IMR-90 (cell line): ENCODE data around the gene CHST1. TPM values are rescaled to one million over a fixed set of nuclear protein-coding genes. Genes with fewer than 3 reads are reported as not detected.

ENCODE experiments used
- ATAC-seq: fragments of 200-7000 bp; cut with Tn5 transposase; 2 replicates; pipeline ENCODE4 v1.9.1; 2020; ENCODE audit warnings: low read depth, mild to moderate bottlenecking, moderate library complexity
- BruUV-seq: library from RNA; stranded (reverse); fragments of 400-500 nt; replicated peaks from 2 replicates; lab custom pipeline; 2021; lab: Mats Ljungman, UMichigan
- CTCF ChIA-PET: fragments of 300-600 bp; formaldehyde crosslinking; extraction: SDS; loops from one replicate; lab custom pipeline; 2021; ENCODE audit warnings: antibody characterized with exemption; lab: Yijun Ruan, JAX
- POLR2A ChIA-PET: fragments of 300-600 bp; sonication (Branson Sonifier 250); formaldehyde crosslinking; loops from one replicate; lab custom pipeline; 2022; ENCODE audit warnings: antibody characterized with exemption; ENCODE audit not compliant: unreplicated experiment; lab: Charles Lee
- DNase-seq: peaks from one replicate; pipeline ENCODE4 v3.0.0; 2013
- H2AFZ ChIP-seq: replicated peaks from 2 replicates; pipeline ENCODE3; 2013; ENCODE audit warnings: low read length, mild to moderate bottlenecking; ENCODE audit not compliant: poor library complexity
- H2AK5ac ChIP-seq: 2 replicates; pipeline ENCODE4 v1.6.1; 2013; ENCODE audit warnings: low read depth, low read length, inconsistent platforms
- H2AK9ac ChIP-seq: replicated peaks from 2 replicates; pipeline ENCODE3; 2013; ENCODE audit warnings: mild to moderate bottlenecking, low read depth, low read length, moderate library complexity; ENCODE audit not compliant: poor library complexity
- H2BK120ac ChIP-seq: 2 replicates; pipeline ENCODE4 v1.6.1; 2013; ENCODE audit warnings: low read depth, low read length, inconsistent platforms
- H2BK15ac ChIP-seq: 3 replicates; pipeline ENCODE4 v1.6.1; 2013; ENCODE audit warnings: low read depth, low read length, inconsistent platforms
- H2BK20ac ChIP-seq: 2 replicates; pipeline ENCODE4 v1.6.1; 2013; ENCODE audit warnings: low read depth, mild to moderate bottlenecking, inconsistent platforms, low read length, moderate library complexity
- H2BK5ac ChIP-seq: 2 replicates; pipeline ENCODE4 v1.6.1; 2013; ENCODE audit warnings: mild to moderate bottlenecking, low read depth, low read length, inconsistent platforms; ENCODE audit not compliant: poor library complexity, severe bottlenecking
- H3K14ac ChIP-seq: replicated peaks from 2 replicates; pipeline ENCODE4 v1.6.1; 2013; ENCODE audit warnings: low read depth, low read length, inconsistent platforms
- H3K18ac ChIP-seq: 2 replicates; pipeline ENCODE4 v1.6.1; 2013; ENCODE audit warnings: low read depth, low read length, control low read depth
- H3K23ac ChIP-seq: 2 replicates; pipeline ENCODE4 v1.6.1; 2013; ENCODE audit warnings: low read depth, low read length, inconsistent platforms
- H3K27ac ChIP-seq: 2 replicates; pipeline ENCODE4 v1.5.1; 2013; ENCODE audit warnings: mild to moderate bottlenecking, control low read depth, low read length; ENCODE audit not compliant: insufficient read depth
- H3K27me3 ChIP-seq: 2 replicates; pipeline ENCODE4 v1.6.1; 2013; ENCODE audit warnings: low read length; ENCODE audit not compliant: control insufficient read depth, insufficient read depth
- H3K36me3 ChIP-seq: 2 replicates; pipeline ENCODE4 v1.6.1; 2013; ENCODE audit warnings: low read length, mixed read lengths; ENCODE audit not compliant: control insufficient read depth, insufficient read depth
- H3K4ac ChIP-seq: 2 replicates; pipeline ENCODE4 v1.6.1; 2013; ENCODE audit warnings: low read depth, low read length, inconsistent platforms
- H3K4me1 ChIP-seq: 2 replicates; pipeline ENCODE4 v1.6.1; 2013; ENCODE audit warnings: low read length, mixed read lengths; ENCODE audit not compliant: control insufficient read depth, insufficient read depth
- H3K4me2 ChIP-seq: 2 replicates; pipeline ENCODE4 v1.6.1; 2013; ENCODE audit warnings: low read depth, mild to moderate bottlenecking, control low read depth, low read length, moderate library complexity
- H3K4me3 ChIP-seq: 2 replicates; pipeline ENCODE4 v1.5.1; 2013; ENCODE audit warnings: low read depth, mild to moderate bottlenecking, control low read depth, low read length, moderate library complexity; ENCODE audit not compliant: insufficient read depth
- H3K56ac ChIP-seq: 2 replicates; pipeline ENCODE4 v1.6.1; 2013; ENCODE audit warnings: low read length, inconsistent platforms; ENCODE audit not compliant: insufficient read depth; ENCODE audit errors: extremely low read depth
- H3K79me1 ChIP-seq, 2 experiments: 2 replicates each; pipeline ENCODE4 v1.6.1; 2013; ENCODE audit warnings: low read length in 2 of 2, inconsistent platforms in 1 of 2, low read depth in 1 of 2
- H3K9ac ChIP-seq: 2 replicates; pipeline ENCODE4 v1.6.1; 2013; ENCODE audit warnings: low read depth, low read length, control low read depth
- H3K9me1 ChIP-seq: 2 replicates; pipeline ENCODE4 v1.6.1; 2013; ENCODE audit warnings: low read length, inconsistent platforms; ENCODE audit not compliant: insufficient read depth
- H3K9me3 ChIP-seq: 2 replicates; pipeline ENCODE4 v1.6.1; 2013; ENCODE audit warnings: low read length; ENCODE audit not compliant: control insufficient read depth, insufficient read depth
- H4K20me1 ChIP-seq: 2 replicates; pipeline ENCODE4 v1.6.1; 2013; ENCODE audit warnings: low read length, inconsistent platforms; ENCODE audit not compliant: insufficient read depth
- H4K5ac ChIP-seq: 2 replicates; pipeline ENCODE4 v1.6.1; 2013; ENCODE audit warnings: mild to moderate bottlenecking, low read depth, low read length, control low read depth
- H4K8ac ChIP-seq, 2 experiments: 2 replicates each; pipeline ENCODE4 v1.6.1; 2013; ENCODE audit warnings: low read depth in 2 of 2, low read length in 2 of 2, control low read depth in 1 of 2, inconsistent platforms in 1 of 2
- H4K91ac ChIP-seq: 2 replicates; pipeline ENCODE4 v1.6.1; 2013; ENCODE audit warnings: low read depth, low read length, inconsistent platforms; ENCODE audit not compliant: insufficient read depth
- ELK1 ChIP-seq: fragments of 150-350 bp; IDR thresholded peaks from 2 replicates; pipeline ENCODE4 v1.6.1; 2016; ENCODE audit warnings: low read depth, mild to moderate bottlenecking, low read length, moderate library complexity, borderline replicate concordance
- FOS ChIP-seq: fragments of 150-350 bp; IDR thresholded peaks from 2 replicates; pipeline ENCODE4 v1.6.1; 2016; ENCODE audit warnings: low read depth, low read length
- RCOR1 ChIP-seq: IDR thresholded peaks from 2 replicates; pipeline ENCODE4 v1.6.1; 2012; ENCODE audit warnings: mild to moderate bottlenecking, low read length, improper control_type of control experiment; ENCODE audit not compliant: insufficient replicate concordance
- WGBS, 2 experiments: methylation state at CpG; one replicate each; pipeline versions ENCODE4 v1.1.5 to v1.1.7; 2013; ENCODE audit warnings: missing lambda C conversion rate in 2 of 2; ENCODE audit not compliant: insufficient read length in 1 of 2; ENCODE audit errors: extremely low coverage in 2 of 2; 5-methylcytosine and 5-hydroxymethylcytosine counted together
- dilution Hi-C: fragments of 300-500 bp; cut with HindIII; formaldehyde crosslinking; loops from one replicate; pipeline ENCODE4 v1.14.3; 2018; ENCODE audit warnings: low sequenced_read_pairs; ENCODE audit not compliant: unreplicated experiment
- in situ Hi-C: fragments of 300-500 bp; cut with MboI; formaldehyde crosslinking; loops from 3 replicates; pipeline ENCODE4 v1.14.3; 2019; ENCODE audit warnings: low sequenced_read_pairs, inconsistent platforms, mixed read lengths
- intact Hi-C: fragments of 100-400 bp; cut with micrococcal nuclease; formaldehyde crosslinking; loops from 2 replicates; pipeline ENCODE4 v1.10.0; 2022
- polyA plus RNA-seq, 3 experiments: library from polyadenylated mRNA; depleted of rRNA; stranded (reverse); fragments of >200 nt; gene quantifications; 2 replicates each; pipeline ENCODE4 v1.2.3, GENCODE V29; 2012; ENCODE audit warnings: low replicate concordance in 1 of 3
- total RNA-seq: library from RNA; depleted of rRNA; stranded (reverse); fragments of >200 nt; gene quantifications from 2 replicates; pipeline ENCODE4 v1.2.3, GENCODE V29; 2012
- TF ChIP-seq, protein P1 (sequence below): conservative IDR thresholded peaks from 2 replicates; pipeline ENCODE4 v1.5.1; 2012; ENCODE audit warnings: mild to moderate bottlenecking, low read depth, low read length, improper control_type of control experiment

Gene CHST1
- total and polyA plus RNA-seq, 2 of the 4 experiments (the other 2 are of a cell fraction): 0.21 TPM; not detected in 1

GRCh38 chr11:45672593-45672992 lies 7.2 kb upstream of the CHST1 start:
- Histone ChIP-seq H3K4me2 (no peak overlapping the region), H3K56ac (no peak overlapping the region), H3K9ac (no peak overlapping the region), H2BK15ac (no peak overlapping the region), H4K8ac (no peak overlapping the region), H2AK5ac (no peak overlapping the region), H3K27ac (no peak overlapping the region), H3K9me1 (no peaks in the 10 kb centered on the region), H4K91ac (no peak overlapping the region), H3K4me3 (no peak overlapping the region), H2BK120ac (no peak overlapping the region), H2BK5ac (no peak overlapping the region), H3K4me1 (no peaks in the 10 kb centered on the region), H3K14ac (no peak overlapping the region), H2BK20ac (no peak overlapping the region), H3K18ac (no peak overlapping the region), H4K20me1 (no peaks in the 10 kb centered on the region), H3K9me3 (no peaks in the 10 kb centered on the region), H3K4ac (no peak overlapping the region), H3K79me1 (no peaks in the 10 kb centered on the region), H3K36me3 (no peaks in the 10 kb centered on the region), H4K5ac (no peak overlapping the region), H2AK9ac (no peak overlapping the region), H3K23ac (no peak overlapping the region), H3K27me3 (peaks cover 11% of the 10 kb centered on the region), H2AFZ (no peak overlapping the region)
- dilution Hi-C loops (no loop called here), in situ Hi-C loops (no loop called here), intact Hi-C loops (no loop called here)
- POLR2A ChIA-PET: no interaction called here
- WGBS, 2 experiments: no CpG with 5 or more reads among the region's 3 CpGs
- no TSS peak for BruUV-seq
- DNase-seq: no peak
- CTCF ChIA-PET: no interaction called here
- TF ChIP-seq ELK1: no peak
- TF ChIP-seq RCOR1: no peak
- TF ChIP-seq FOS: no peak
- TF ChIP-seq, protein P1, sequence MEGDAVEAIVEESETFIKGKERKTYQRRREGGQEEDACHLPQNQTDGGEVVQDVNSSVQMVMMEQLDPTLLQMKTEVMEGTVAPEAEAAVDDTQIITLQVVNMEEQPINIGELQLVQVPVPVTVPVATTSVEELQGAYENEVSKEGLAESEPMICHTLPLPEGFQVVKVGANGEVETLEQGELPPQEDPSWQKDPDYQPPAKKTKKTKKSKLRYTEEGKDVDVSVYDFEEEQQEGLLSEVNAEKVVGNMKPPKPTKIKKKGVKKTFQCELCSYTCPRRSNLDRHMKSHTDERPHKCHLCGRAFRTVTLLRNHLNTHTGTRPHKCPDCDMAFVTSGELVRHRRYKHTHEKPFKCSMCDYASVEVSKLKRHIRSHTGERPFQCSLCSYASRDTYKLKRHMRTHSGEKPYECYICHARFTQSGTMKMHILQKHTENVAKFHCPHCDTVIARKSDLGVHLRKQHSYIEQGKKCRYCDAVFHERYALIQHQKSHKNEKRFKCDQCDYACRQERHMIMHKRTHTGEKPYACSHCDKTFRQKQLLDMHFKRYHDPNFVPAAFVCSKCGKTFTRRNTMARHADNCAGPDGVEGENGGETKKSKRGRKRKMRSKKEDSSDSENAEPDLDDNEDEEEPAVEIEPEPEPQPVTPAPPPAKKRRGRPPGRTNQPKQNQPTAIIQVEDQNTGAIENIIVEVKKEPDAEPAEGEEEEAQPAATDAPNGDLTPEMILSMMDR: no peak
- no peak for ATAC-seq
